ENCODE data around the gene AKNA.

Gene AKNA

DNA sequence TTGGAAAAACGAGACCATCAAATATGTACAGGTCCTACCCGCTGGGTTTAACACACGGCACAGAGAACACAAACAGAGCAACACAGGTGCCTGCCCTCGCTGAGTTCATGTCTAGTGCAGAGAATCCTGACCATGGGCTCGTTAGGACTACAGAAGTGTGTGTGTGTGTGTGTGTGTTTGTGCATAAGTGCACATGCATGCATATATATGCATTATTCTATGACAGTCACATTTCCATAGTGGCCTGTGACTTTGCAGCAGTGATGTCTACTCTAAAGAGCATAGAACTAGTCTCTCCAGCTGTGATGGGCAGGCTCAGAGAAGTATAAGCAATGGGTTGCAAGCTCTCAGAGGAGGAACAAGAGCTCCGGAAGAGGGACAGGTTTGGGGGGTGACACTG, 30.4 kb downstream of the AKNA start:
- DNase-seq (ENCODE audit: low spot score): no peak

DNA sequence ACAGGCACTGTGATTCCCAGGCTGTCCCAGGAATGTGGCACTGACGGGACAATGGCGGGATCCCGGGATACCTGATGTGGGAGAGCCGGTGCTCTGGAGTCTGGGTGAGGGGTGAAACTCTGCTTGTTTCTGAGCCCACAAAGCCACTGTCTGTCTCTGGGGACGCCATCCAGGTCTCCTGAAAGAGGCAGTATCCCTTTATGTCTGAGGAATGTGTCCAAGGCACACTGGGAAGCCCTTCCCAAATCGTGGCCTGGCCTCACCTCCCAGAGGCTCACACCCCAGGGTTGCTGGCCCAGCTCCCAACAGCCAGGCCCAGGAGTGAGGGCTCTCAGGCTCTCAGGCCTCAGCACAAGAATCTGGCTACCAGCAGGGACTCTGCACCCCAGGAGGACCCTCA, 31.0 kb downstream of the AKNA start:
- no peak for DNase-seq (ENCODE audit: low spot score)

DNA sequence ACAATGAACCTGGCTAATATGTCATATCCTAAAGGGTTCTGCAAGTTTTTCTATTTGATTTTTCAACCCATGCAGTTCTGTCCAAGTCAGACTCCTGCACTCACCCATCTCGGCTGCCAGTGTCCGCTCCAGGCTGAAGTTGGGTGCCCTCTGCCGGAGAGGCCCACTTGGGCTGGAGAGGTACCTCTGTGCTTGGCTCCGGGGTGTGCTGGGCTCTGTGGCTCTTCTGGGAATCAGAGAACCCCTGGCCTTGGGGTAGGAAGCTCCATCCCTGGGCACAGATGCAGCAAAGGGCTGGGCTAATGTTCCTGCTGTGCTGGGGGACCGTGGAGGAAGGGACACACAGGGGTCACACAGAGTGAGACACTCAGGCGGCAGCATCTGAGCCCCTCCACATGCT, 32.0 kb downstream of the AKNA start:
- no peak for DNase-seq (ENCODE audit: low spot score)

DNA sequence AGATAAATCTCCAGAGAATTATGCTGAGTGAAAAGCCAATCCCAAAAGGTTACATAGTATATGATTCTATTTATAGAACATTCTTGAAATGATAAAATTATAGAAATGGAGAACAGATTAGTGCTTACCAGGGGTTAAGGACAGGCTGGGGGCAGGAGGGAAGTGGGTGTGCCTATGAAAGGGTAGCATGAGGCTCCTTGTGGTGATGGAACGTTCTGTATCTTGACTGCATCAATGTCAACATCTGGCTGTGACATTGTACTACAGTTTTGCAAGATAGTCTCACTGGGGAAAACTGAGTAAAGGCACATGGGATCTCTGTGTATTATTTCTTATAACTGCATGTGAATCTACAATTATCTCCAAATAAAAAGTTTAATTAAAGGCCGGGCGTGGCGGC, 35.9 kb downstream of the AKNA start:
- no peak for DNase-seq (ENCODE audit: low spot score)

DNA sequence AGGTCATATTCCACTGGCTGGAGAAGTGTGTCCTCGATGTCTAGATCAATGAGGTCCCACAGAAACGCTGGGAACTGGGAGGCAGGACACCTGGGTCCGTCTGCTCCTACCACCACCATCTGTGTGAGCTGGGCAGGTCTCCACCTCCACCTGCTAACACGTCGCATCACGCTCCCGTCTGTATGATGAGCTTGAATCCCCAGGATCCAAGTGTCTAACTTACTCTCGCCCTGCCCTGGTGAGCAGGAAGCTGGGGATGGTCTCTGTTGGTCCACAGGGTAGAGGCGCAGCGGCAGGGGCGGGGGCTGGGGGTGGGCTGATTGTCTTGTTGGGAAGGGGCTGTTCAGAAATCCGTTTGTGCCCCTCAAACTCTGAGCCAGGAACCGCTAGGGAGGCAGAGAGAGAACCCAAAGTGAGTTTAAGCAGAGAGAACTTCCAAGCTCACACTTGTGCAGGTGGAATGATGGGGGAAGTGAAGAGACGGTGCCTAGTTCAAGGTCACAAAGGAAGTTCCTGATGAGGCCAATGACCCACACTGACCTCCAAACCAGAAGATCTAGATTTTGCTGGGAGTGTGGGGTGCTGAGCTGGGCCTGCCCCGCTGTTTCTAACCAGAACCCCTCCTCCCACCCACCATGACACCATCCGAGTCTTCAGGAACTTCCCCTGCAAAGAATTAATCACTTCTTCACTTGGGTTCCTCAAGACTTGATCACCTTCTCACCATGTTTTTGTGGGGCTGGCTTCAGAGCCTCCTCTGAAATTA, 37.0 kb downstream of the AKNA start:
- DNase-seq (ENCODE audit: low spot score): no peak

DNA sequence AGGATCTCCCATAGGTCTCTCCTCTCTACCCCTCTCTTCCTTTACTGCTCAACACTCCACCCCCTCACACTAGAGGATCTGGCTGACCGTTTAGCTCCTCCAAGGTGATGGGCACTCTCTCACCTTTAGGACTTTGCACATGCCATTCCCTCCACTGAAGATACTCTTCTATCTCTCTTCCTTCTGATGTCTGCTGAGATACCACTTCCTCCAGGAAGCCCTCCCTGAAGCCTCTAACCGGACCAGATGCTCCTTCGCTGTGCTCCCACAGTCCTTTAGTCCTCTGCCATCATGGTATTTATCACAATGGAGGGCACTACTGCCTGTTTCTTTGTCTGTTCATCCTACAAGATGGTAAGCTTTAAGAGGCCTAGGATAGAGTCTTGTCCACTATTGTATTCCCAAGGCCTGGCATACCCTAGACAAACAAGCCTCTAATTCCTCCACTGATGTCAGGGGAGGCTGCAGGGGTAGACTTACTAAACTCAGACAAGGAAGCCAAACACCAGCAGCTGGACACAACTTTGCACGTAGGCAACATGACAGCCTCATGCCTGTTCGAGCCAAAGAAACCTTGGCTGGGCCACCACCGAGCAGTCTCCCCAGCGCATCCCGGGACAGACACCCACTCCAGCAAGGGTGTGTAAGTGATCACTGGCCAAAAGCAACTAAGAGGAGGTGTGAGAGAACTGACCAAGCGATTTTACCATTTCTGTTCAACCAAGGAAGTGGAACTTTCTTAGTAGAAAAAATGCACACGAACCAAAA, 37.9 kb downstream of the AKNA start:
- no peak for DNase-seq (ENCODE audit: low spot score)

DNA sequence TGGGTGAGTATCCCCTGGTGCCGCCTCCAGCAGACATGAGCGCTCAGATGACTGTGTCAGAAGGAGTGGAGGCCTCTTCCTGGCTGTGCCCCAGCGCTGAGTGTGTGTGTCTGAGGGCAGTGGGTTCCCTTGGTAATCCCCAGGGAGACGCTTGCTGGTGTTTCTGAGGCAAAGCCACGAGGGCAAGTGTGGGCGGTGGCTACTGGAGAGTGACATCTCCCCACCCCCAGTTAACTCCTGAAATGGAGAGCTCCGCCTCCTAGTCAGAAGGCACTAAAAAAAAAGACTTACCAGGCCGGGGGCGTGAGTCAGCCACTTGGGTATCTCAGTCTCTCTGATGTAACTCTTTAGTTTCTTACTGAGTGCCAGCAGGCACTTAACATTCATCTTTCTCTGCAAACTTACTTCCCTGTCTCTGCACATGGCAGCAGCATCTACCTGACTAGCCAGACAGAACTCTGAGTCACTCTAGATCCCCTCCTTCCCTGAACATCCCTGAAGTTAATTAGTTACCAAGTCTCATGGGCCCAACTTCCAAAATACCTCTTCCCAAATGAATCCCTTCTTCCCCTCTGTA, 38.8 kb downstream of the AKNA start:
- DNase-seq (ENCODE audit: low spot score): peak; percentile 63

DNA sequence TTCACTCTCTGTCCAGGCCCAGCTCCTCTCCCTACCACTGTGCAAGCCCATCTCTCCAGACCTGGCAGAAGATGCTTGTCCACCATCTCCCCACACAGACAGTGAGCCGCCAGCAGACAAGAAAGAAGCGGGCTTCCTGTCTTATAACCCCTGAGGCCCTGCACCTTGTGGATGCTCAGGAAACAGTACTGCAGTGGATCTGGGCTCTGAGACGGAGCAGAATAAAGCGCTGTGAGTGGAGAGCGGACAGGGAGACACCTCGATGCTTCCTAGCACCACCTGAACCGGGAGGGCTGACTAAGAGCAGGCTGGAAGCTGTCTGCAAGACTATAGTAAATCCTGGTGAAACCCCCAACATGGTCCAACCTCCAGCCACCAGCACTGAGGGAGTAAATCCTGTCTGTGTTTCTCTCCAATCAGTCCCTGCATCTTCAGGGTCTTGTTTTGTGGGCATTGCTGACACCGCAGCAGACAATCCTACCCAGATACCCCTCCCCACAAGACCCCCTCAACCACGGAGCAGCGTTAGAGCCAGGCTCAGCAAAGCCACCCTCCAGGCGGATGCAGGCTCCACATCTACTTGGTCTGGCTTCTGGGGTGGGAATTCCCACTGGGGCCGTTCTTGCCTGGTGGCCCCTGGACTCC, 39.4 kb downstream of the AKNA start:
- DNase-seq (ENCODE audit: low spot score): no peak

DNA sequence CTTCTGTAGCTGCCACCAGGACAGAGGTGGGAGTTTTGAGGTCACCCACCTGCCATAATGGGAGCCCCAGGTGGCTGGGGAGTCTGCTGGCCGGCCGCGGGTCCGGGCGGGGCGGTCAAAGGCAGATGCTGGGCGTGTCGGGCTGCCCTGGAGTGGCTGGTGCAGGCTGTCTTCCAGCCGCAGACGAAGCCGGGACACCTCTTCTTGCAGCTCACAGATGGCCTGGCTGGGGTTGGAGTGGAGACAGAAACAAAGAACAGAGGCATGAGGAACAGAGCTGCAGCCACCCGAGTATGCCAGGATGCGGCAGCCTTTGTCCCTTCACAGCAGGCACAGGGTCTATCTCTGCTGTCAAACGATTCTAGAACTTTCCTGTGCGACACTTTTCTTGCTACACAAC, 40.1 kb downstream of the AKNA start:
- DNase-seq (ENCODE audit: low spot score): peak; percentile 84

DNA sequence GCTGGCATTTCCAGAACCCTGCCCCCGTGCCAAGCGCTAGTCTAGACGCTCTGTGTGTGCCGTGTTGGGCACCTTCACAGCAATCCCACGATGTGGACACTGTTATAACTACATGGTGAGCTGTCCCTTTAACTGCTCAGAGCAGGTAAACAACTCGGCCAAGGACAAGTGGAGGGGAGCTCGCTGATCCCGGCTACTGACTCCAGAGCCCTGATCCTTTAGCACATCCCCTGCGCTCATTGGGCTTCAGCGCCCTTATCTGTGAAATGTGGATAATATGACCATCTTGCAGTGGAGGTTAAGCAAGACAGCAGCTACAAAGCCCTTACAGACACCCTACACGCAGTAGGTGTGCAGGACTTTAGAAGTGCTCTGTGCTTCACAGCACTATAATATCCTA, 41.6 kb downstream of the AKNA start:
- no peak for DNase-seq (ENCODE audit: low spot score)

DNA sequence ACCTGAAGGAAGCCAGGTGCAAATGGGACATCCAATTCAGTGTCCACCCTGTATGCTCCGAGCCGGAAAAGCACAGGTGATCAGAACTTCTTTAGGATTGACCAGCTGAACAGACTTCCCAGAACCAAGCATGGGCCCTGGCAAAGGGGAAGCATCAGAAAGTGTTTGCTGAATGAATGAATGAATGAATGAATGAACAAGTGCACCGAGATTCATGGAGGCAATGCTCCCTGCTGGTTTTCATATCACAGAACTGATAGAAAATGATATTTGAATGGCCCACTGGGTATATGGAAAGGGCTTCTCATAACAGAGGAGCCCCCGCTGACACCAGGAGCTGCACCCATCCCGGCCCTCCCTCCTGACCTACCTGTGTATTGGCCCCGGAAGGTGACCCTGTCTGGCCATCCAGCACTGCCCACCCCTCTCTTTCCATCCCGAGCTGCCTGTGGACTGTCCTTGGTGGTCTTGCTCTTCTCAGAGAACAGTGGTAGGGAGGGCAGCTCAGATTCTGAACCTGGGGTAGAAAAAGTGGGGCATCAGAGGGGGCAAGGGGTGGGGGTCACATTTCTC, 42.2 kb downstream of the AKNA start:
- DNase-seq (ENCODE audit: low spot score): no peak

DNA sequence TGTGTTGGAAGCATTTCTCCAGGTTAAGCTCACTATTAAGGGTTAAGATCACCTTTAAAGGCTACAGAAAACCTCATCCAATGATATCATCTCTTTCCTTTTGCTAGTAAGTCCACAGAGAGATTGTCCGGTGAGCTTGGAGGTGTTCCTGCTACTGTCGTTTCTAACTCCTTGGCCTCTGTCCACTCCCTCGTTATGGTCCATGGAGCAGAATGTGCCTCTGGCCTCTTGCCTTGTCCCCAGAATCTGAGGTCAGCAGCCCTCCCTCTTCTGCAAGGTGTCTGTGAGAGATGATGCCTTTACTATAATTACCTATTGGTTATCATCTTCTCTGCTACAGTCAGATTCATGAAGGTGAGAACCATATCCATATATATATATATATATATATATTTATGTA, 43.1 kb downstream of the AKNA start:
- no peak for DNase-seq (ENCODE audit: low spot score)

DNA sequence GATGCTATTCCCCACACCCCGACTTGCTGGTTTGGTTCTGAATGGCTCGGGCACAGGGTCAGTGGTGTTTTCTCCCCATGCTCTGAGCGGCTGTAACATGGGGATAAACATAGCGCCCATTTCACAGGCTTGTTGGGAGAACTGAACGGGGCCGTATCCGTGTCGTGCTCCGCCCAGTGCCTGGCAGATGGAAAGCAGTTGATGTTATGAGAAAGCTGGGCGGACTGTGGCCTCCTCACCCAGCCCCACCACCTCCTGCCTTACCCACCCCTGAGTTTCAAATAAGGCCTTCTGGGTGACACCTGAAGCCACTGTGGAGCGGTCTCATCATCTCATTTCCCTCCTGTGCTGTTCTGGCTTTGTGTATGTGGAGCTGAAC, 43.6 kb downstream of the AKNA start:
- DNase-seq (ENCODE audit: low spot score): no peak

DNA sequence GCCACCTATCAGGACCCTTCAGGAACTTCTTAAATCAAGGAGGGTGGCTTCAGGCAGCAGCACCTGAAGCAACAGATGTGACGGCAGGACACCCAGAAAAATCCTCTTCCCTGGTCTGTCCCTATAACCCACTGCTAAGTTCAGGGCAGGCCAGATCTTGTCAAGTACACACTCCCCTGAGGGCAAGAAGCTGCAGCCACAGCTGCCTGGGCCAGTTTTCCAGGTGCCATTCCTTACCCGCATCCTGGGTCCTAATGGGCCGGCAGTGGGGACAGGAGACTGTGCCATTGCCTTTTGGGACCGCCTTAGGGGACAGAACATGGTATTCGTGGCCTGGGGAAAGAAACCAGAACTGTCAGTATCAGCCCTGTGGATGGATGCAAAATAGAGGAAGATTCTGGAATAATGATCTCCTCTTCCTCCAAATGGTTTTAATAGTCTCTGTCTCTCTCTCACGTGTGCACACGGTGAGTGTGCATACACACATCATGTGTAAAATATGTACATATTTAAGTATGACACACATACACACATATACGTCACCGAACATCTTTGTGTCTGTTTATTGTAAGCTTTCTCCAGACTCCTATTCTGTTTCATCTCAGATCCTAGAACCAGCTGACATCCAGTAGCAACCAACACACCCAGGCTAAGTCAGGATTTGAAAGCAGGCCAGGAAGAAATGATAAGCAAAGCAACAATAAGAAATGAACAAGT, 44.2 kb downstream of the AKNA start:
- DNase-seq (ENCODE audit: low spot score): no peak

DNA sequence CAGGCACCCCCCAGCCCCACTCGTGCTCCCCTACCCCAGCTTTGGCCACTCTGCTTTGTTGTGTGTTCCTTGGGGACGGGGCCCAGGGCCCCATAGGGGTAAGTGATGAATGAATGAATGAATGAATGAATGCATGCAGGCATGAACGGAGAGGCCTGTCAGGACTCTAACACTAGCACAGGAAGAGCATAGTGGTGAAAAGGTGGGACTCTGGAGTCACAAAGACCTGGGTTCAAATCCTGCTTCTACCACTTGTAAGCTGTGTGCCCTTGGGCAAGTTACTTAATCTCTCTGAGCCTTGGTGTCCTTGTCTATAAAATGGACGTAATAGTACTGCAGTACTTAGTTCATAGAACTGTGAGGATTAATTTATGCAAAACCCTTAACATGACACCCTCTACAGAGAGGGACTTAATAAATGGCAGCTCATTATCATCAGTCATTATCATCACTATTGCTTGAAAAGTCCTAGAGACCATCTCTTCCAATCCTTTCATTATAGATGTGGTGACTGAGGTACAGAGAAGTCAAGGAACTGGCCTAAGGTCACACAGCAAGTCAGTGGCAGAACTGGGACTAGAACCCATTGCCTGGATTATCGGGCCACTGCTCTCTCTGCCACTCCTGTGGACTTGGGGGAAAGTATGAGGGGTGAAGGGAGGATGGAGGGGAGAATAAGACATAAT, 44.9 kb downstream of the AKNA start:
- no peak for DNase-seq (ENCODE audit: low spot score)

DNA sequence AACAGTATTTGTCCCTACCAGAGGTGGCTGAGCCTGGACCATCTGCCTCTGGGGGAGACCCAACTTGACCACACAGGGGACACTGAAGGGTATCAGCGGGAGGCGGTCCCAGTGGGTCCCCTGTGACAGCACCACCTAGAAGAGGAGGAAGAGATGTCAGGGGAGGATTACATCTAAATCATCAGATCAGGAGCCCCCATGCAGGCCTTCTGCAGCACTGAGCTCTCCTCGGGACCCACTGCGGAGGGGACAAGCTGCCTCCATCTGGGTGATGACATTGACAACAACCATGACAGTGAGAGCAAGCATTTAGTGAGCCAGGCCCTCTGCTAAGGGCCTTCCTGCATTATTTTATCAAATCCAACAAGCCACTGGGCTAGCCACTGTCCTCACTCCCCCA, 45.8 kb downstream of the AKNA start:
- DNase-seq (ENCODE audit: low spot score): no peak

DNA sequence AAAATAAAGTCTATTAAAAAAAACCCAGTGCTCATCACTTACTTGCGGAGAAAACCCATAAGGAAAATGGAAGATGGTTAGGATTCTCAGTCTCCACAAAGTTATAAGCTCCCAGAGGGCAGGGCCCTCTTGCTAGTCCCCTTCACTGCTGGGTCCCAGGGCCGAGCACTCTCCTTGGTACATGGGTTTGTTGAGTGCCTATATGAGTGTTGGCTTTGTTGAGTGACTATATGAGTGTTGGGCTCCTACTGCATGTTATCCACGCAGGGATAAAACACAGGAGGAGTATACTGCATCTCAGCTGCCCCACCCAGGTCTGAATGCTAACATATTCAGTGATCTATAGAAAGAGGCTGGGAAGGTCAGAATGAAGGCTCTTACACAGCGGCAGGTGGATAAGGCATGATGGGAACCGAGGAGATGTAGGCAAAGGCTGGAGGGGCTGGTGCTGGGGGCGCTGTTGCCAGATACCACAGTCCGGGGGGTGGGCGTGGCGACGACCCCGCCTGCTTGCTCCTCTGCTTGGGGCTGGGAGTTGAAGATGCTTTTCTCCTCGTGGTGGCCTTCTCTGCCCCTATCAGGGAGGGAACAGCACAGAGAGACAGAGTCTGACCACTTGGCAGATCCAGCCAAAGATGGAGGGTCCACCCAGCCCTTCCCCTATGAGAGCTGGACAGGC, 46.5 kb downstream of the AKNA start:
- DNase-seq (ENCODE audit: low spot score): no peak

DNA sequence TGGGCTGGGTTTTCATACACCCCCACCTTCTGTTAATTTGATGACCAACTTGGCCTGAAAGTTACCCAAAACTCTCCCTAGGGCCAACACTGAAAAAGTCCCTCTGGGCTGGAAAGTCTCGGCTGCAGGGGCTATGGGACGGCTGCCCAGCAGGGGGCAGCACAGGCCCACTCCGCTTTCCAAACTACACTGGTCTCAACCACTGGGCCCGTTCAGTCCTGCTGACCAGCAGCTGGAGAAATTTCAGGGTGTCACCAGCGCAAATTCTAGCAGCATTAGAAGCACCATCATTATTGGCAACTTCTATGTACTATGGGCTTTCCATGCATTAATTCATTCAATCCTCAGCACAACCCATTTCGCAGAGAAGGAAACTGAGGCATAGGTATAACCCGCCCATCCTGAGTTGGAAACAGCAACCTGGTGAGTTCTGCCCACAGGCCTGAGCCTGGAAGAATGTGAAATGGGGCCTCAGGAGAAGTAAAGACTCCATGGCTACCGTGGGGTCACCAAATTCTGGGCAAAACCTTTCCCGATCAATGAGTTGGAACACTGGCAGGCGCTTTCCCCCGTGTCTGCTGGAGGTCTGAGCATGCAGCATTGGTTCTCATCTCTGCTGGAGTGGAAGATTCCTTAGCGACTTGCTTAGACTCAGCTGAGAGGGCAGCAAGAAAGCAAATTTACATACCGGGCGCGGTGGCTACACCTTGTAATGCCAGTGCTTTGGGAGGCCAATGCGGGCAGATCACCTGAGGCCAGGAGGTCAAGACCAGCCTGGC, 48.5 kb downstream of the AKNA start:
- no peak for DNase-seq (ENCODE audit: low spot score)

DNA sequence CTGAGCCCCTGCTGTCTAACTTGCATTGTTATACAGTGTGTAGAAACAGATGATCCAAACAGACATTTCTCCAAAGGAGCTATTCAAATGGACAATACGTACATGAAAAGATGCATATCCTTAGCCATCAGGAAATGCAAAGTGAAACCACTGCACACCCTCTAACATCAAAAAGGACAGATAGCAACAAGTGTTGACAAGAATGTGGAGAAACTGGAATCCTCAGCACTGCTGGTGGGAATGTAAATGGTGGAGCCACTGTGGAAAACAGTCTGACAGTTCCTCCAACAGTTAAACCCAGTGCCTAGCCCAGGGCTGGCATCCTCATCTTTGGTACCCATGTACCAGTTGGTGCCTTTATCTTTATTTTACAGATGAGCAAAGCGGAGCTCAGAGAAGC, 49.6 kb downstream of the AKNA start:
- DNase-seq (ENCODE audit: low spot score): no peak
